PFSK-1 (cell line): Measurements from ENCODE around the gene BMP8B.

Experiments
- FOXP2 ChIP-seq: optimal IDR thresholded peaks from 2 replicates; pipeline ENCODE3; 2011; ENCODE audit warnings: borderline replicate concordance, control low read depth, inconsistent platforms; ENCODE audit not compliant: insufficient read depth; ENCODE audit errors: extremely low read length, extremely low read depth
- POLR2AphosphoS5 ChIP-seq: IDR thresholded peaks from 2 replicates; pipeline ENCODE4 v1.6.1; 2012; ENCODE audit warnings: low read depth, mild to moderate bottlenecking, control low read depth, low read length, moderate library complexity
- REST ChIP-seq, 2 experiments: IDR thresholded peaks; 2 replicates each; pipeline versions ENCODE4 v1.6.1 to v1.8.0; 2011 to 2012; ENCODE audit warnings: low read depth in 2 of 2, low read length in 2 of 2, control low read depth in 1 of 2, inconsistent platforms in 1 of 2, mild to moderate bottlenecking in 1 of 2, moderate library complexity in 1 of 2; ENCODE audit not compliant: insufficient read depth in 1 of 2
- SIN3A ChIP-seq: IDR thresholded peaks from 2 replicates; pipeline ENCODE4 v1.6.1; 2012; ENCODE audit warnings: mild to moderate bottlenecking, low read length, moderate library complexity, borderline replicate concordance; ENCODE audit not compliant: insufficient read depth
- TAF1 ChIP-seq: IDR thresholded peaks from 2 replicates; pipeline ENCODE4 v1.6.1; 2012; ENCODE audit warnings: low read length, control low read depth, borderline replicate concordance; ENCODE audit not compliant: insufficient read depth

BMP8B gene

DNA sequence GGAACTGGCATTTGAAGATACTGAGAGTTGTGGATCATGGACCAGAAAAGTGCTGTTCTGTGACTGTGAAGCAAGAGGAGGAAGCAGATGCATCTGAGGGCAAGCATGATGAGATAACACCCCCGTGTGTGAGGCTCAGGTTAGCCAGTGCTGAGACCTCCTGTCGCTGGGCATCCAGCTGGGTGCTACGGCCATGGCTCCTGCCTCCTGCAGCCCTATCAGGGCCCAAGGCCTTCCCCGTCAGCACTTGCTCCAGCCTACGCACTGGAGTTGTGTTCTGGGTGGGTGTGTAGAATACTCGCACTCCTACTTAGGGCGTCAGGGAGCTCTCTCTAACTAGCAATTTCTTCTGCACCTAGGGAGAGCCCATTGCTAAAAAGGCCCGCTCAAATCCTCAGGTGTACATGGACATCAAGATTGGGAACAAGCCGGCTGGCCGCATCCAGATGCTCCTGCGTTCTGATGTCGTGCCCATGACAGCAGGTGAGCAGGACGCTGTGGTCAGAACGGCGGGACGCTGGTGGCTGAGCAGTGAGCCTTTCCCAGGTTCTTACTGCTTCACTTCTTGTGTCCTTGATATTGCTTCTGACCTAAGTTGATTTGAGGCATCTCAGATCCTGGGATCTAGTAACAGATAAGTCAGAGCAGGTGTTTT is 43.5 kb downstream of the BMP8B start:
- TF ChIP-seq TAF1 = no peak
- TF ChIP-seq REST (IDR thresholded peaks at IDR 0.05; ENCODE audit: insufficient read depth in 1 of 2, low read depth in 2 of 2, low read length in 2 of 2) = no peak
- TF ChIP-seq POLR2AphosphoS5 = no peak
- no peak for TF ChIP-seq FOXP2
- no peak for TF ChIP-seq SIN3A

DNA sequence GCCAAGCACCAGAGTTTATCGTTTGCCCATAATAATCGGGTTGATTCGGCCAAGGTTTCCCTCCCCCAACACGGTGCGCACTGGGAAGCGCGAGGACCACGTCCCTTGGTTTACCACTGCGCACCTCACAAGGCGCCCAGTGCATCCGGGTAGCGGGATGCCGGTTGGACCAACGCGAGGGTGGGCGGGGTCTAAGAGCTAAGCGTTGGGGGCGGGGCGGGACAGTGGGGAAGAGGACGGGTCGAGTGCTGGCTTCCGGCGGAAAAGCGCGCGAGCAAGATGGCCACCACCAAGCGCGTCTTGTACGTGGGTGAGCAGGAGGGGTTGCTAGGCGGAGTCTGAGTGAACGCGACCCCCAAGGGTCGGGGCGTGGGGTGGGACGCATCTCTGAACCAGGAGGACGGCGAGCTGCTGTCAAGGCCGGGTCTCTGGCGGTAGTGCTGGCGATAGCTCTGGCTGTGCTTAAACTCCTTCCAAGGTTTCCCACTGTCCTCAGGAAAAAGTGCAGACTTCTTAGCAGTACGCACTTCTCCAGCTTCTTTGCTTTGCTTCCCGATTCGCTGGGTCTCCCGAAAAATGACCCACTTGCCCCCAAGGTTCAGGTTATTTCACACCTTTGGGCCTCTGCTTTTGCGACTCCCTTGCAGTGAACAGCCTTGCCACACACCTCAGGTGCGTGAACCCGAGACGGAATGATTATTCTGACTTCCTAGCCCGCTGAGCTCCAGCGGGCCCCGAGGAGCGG is 49.9 kb downstream of the BMP8B start, which contains the start of gene PPIE:
TSS of gene PPIE (plus strand) at position 261 of the 745 bp plus-strand sequence. CDS start at position 280, 19 bp downstream.
- TF ChIP-seq POLR2AphosphoS5 = peak; percentile 88
- no peak for TF ChIP-seq REST (IDR thresholded peaks at IDR 0.05; ENCODE audit: insufficient read depth in 1 of 2, low read depth in 2 of 2, low read length in 2 of 2)
- no peak for TF ChIP-seq SIN3A
- no peak for TF ChIP-seq TAF1
- TF ChIP-seq FOXP2 = peak; percentile 15

DNA sequence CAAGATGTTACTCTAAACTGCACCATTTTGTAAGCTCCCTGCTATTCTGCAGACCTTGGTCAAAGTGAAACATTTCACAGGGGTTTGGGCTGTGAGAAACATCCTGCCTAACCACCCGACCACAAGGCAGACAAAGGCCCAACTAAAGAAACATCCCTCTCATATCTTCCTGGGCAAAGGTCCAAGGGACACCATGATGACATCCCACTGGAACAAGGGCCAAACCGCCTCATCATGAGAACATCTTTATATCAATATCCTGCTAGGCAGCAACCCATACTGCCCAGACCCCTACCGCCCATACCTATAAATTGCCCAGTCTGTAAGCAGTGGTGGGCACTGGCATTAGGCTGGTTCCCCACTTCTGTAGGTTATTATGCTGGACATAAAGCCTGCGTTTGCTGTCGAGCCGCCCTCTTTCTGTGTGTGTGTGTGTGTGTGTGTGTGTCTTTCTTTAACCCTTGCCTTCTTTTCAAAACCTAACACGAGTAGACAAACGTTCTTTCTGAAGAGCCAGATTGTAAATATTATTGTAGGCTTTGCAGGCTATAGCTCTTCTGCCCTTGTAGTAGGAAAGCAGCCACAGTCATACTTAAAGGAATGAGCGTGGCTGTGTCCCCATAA is 51.0 kb downstream of the BMP8B start:
- TF ChIP-seq SIN3A = no peak

- no peak for TF ChIP-seq FOXP2
- no peak for TF ChIP-seq POLR2AphosphoS5
- TF ChIP-seq TAF1 = no peak
- no peak for TF ChIP-seq SIN3A
- TF ChIP-seq REST (IDR thresholded peaks at IDR 0.05; ENCODE audit: insufficient read depth in 1 of 2, low read depth in 2 of 2, low read length in 2 of 2) = no peak
These were observed 52.9 kb downstream of the BMP8B start for GRCh38 chr1:39735731-39736130.

GRCh38 chr1:39733161-39733560 is 55.5 kb downstream of the BMP8B start:
- TF ChIP-seq SIN3A (no peak), POLR2AphosphoS5 (no peak), REST (IDR thresholded peaks at IDR 0.05; ENCODE audit: insufficient read depth in 1 of 2, low read depth in 2 of 2, low read length in 2 of 2) (no peak), TAF1 (no peak), FOXP2 (no peak)
